ENCODE data around the gene MYOF.
A peak's percentile ranks its signal among the peaks of the same experiment; 100 is the strongest.
"Not testable (repeated sequence)": the region's sequence is repeated elsewhere in the genome, so short reads cannot be mapped to it uniquely, and the experiment has no call there.

MYOF gene

GRCh38 chr10:93422118-93422517 lies 60.0 kb downstream of the MYOF start:
- DNase-seq: no peak

GRCh38 chr10:93420944-93421825 lies 60.9 kb downstream of the MYOF start:
- no peak for DNase-seq

GRCh38 chr10:93420091-93420490 lies 62.0 kb downstream of the MYOF start:
- no peak for DNase-seq

GRCh38 chr10:93419016-93419415 lies 63.1 kb downstream of the MYOF start:
- DNase-seq: not testable (repeated sequence)

GRCh38 chr10:93417921-93418320 lies 64.2 kb downstream of the MYOF start:
- DNase-seq: no peak

- no peak for DNase-seq
These were observed 64.9 kb downstream of the MYOF start for GRCh38 chr10:93417266-93417665.

- DNase-seq: no peak
These were observed 65.3 kb downstream of the MYOF start for GRCh38 chr10:93416824-93417223.

- no peak for DNase-seq
These were observed 66.4 kb downstream of the MYOF start for GRCh38 chr10:93415693-93416092.

- no peak for DNase-seq
These were observed 68.9 kb downstream of the MYOF start for GRCh38 chr10:93413252-93413689.

- DNase-seq: no peak
These were observed 69.3 kb downstream of the MYOF start for GRCh38 chr10:93412801-93413200.

- no peak for DNase-seq
These were observed 71.3 kb downstream of the MYOF start for GRCh38 chr10:93410697-93411348.

- DNase-seq: peak; percentile 35 to 36
These were observed 73.4 kb downstream of the MYOF start for GRCh38 chr10:93408783-93409182.

- DNase-seq: peak in 1 of 2 experiments; percentile 43
These were observed 75.6 kb downstream of the MYOF start for GRCh38 chr10:93406364-93407145.

GRCh38 chr10:93404048-93404354 lies 78.1 kb downstream of the MYOF start:
- peak; percentile 22 to 47 for DNase-seq

GRCh38 chr10:93403152-93404047 lies 78.7 kb downstream of the MYOF start:
- DNase-seq: no peak

- no peak for DNase-seq
These were observed 79.9 kb downstream of the MYOF start for GRCh38 chr10:93402192-93402591.

GRCh38 chr10:93398528-93398927 lies 83.6 kb downstream of the MYOF start:
- no peak for DNase-seq

GRCh38 chr10:93397020-93397419 lies 85.1 kb downstream of the MYOF start:
- DNase-seq: no peak

- no peak for DNase-seq
These were observed 88.9 kb downstream of the MYOF start for GRCh38 chr10:93393211-93393610.

GRCh38 chr10:93392121-93392520 lies 90.0 kb downstream of the MYOF start:
- DNase-seq: no peak

- no peak for DNase-seq
These were observed 91.6 kb downstream of the MYOF start for GRCh38 chr10:93390306-93391090.

Measured in SHP77 (cell line).